NCI-H1694 treated with DMSO at 0.1 percent for 48 hours (cell line): ENCODE measurements around the gene EARS2.
"Not testable (repeated sequence)": the region's sequence is repeated elsewhere in the genome, so short reads cannot be mapped to it uniquely, and the experiment has no call there.

ENCODE experiments used
- DNase-seq: peaks from one replicate; lab custom pipeline; 2025; lab: John Stamatoyannopoulos, UW

Gene EARS2

GRCh38 chr16:23527961-23528643 is 29.0 kb downstream of the EARS2 start:
- no peak for DNase-seq

- DNase-seq, result no peak
Measured at GRCh38 chr16:23524886-23525285, 32.3 kb downstream of the EARS2 start.

- no peak for DNase-seq
Measured at GRCh38 chr16:23523876-23524385, 33.2 kb downstream of the EARS2 start.

- DNase-seq, result no peak
Measured at GRCh38 chr16:23523321-23523720, 33.8 kb downstream of the EARS2 start.

GRCh38 chr16:23521965-23522364 is 35.2 kb downstream of the EARS2 start:
- no peak for DNase-seq

GRCh38 chr16:23521037-23521743 is 36.0 kb downstream of the EARS2 start:
- DNase-seq, result no peak

- DNase-seq, result no peak
Measured at GRCh38 chr16:23520500-23520899, 36.6 kb downstream of the EARS2 start.

- no peak for DNase-seq
Measured at GRCh38 chr16:23519282-23519681, 37.9 kb downstream of the EARS2 start.

- no peak for DNase-seq
Measured at GRCh38 chr16:23518435-23518891, 38.7 kb downstream of the EARS2 start.

- no peak for DNase-seq
Measured at GRCh38 chr16:23516366-23517137, 40.6 kb downstream of the EARS2 start.

GRCh38 chr16:23515881-23516280 is 41.3 kb downstream of the EARS2 start:
- no peak for DNase-seq

GRCh38 chr16:23514381-23515152 is 42.6 kb downstream of the EARS2 start:
- no peak for DNase-seq

- DNase-seq, result no peak
Measured at GRCh38 chr16:23512168-23512695, 44.9 kb downstream of the EARS2 start.

- no peak for DNase-seq
Measured at GRCh38 chr16:23511731-23512130, 45.4 kb downstream of the EARS2 start.

GRCh38 chr16:23510915-23511270 is 46.3 kb downstream of the EARS2 start:
- not testable (repeated sequence) for DNase-seq

- DNase-seq, result peak; percentile 77
Measured at GRCh38 chr16:23510164-23510914, 46.8 kb downstream of the EARS2 start, which contains the start of gene GGA2. Gene GGA2 (minus strand): TSS chr16:23510494. CDS start chr16:23510411, 83 bp downstream.

GRCh38 chr16:23509782-23510163 is 47.4 kb downstream of the EARS2 start:
- DNase-seq, result peak; percentile 3

GRCh38 chr16:23509441-23509754 is 47.8 kb downstream of the EARS2 start:
- no peak for DNase-seq

GRCh38 chr16:23508589-23509440 is 48.3 kb downstream of the EARS2 start:
- peak; percentile 28 for DNase-seq

- no peak for DNase-seq
Measured at GRCh38 chr16:23506606-23506994, 50.5 kb downstream of the EARS2 start.
